ENCODE measurements around the gene ADORA2A.
A peak's percentile ranks its signal among the peaks of the same experiment; 100 is the strongest.

The ADORA2A gene

GRCh38 chr22:24428751-24429410, 1.5 kb downstream of the ADORA2A start:
- no peak for DNase-seq (ENCODE audit: low read depth, low spot score)
- no peak overlapping the region; the same call in 1 of the 2 replicates for H3K4me3 ChIP-seq (ENCODE audit: low read length)

- no peak overlapping the region for H3K4me3 ChIP-seq (ENCODE audit: low read length)
- peak; percentile 68 for DNase-seq (ENCODE audit: low read depth, low spot score)
These were observed 2.3 kb downstream of the ADORA2A start for GRCh38 chr22:24429411-24430365.

GRCh38 chr22:24430431-24431308, 3.3 kb downstream of the ADORA2A start:
- no peak overlapping the region for H3K4me3 ChIP-seq (ENCODE audit: low read length)
- DNase-seq (ENCODE audit: low read depth, low spot score): no peak

- no peak overlapping the region for H3K4me3 ChIP-seq (ENCODE audit: low read length)
- no peak for DNase-seq (ENCODE audit: low read depth, low spot score)
These were observed 4.1 kb downstream of the ADORA2A start for GRCh38 chr22:24431309-24432034.

GRCh38 chr22:24432059-24432853, 4.9 kb downstream of the ADORA2A start:
- no peak for DNase-seq (ENCODE audit: low read depth, low spot score)
- H3K4me3 ChIP-seq (ENCODE audit: low read length): no peak overlapping the region

GRCh38 chr22:24433001-24433827, 5.8 kb downstream of the ADORA2A start:
- H3K4me3 ChIP-seq (ENCODE audit: low read length): no peak overlapping the region

GRCh38 chr22:24433828-24434470, 6.5 kb downstream of the ADORA2A start:
- DNase-seq (ENCODE audit: low read depth, low spot score): no peak
- H3K4me3 ChIP-seq (ENCODE audit: low read length): no peak overlapping the region

More at GRCh38 chr22:24433001-24433827, 5.8 kb downstream of the ADORA2A start:
- DNase-seq (ENCODE audit: low read depth, low spot score): no peak

GRCh38 chr22:24434471-24435322, 7.3 kb downstream of the ADORA2A start:
- peak; percentile 97 for DNase-seq (ENCODE audit: low read depth, low spot score)
- H3K4me3 ChIP-seq (ENCODE audit: low read length): no peak overlapping the region

- no peak for DNase-seq (ENCODE audit: low read depth, low spot score)
- H3K4me3 ChIP-seq (ENCODE audit: low read length): no peak overlapping the region
These were observed 7.9 kb downstream of the ADORA2A start for GRCh38 chr22:24435323-24435645.

GRCh38 chr22:24435861-24436371, 8.5 kb downstream of the ADORA2A start:
- no peak for DNase-seq (ENCODE audit: low read depth, low spot score)
- H3K4me3 ChIP-seq (ENCODE audit: low read length): no peak overlapping the region

GRCh38 chr22:24436553-24436952, 9.2 kb downstream of the ADORA2A start:
- no peak overlapping the region for H3K4me3 ChIP-seq (ENCODE audit: low read length)
- DNase-seq (ENCODE audit: low read depth, low spot score): no peak

GRCh38 chr22:24437091-24437490, 9.7 kb downstream of the ADORA2A start:
- H3K4me3 ChIP-seq (ENCODE audit: low read length): no peak overlapping the region
- no peak for DNase-seq (ENCODE audit: low read depth, low spot score)

- peak; percentile 94 for DNase-seq (ENCODE audit: low read depth, low spot score)
- no peak overlapping the region; the same call in 1 of the 2 replicates for H3K4me3 ChIP-seq (ENCODE audit: low read length)
These were observed 10.4 kb downstream of the ADORA2A start for GRCh38 chr22:24437741-24438328.

GRCh38 chr22:24440270-24440717, 12.9 kb downstream of the ADORA2A start:
- peak; percentile 50 for DNase-seq (ENCODE audit: low read depth, low spot score)
- no peak overlapping the region for H3K4me3 ChIP-seq (ENCODE audit: low read length)

GRCh38 chr22:24440718-24441405, 13.5 kb downstream of the ADORA2A start:
- no peak for DNase-seq (ENCODE audit: low read depth, low spot score)
- no peak overlapping the region for H3K4me3 ChIP-seq (ENCODE audit: low read length)
